Stimulated activated CD8-positive, alpha-beta memory T cell treated with anti-CD3 and anti-CD28 coated beads, Interleukin-12 subunit alpha, Interleukin-12 subunit beta, amount 100 ng/mL, for 1 hour (primary cell): ENCODE measurements around the gene RNFT2.

Experiments
- DNase-seq: peaks from one replicate; pipeline ENCODE4 v3.0.0-alpha.2; 2020; ENCODE audit warnings: low read depth

Gene RNFT2, protein sequence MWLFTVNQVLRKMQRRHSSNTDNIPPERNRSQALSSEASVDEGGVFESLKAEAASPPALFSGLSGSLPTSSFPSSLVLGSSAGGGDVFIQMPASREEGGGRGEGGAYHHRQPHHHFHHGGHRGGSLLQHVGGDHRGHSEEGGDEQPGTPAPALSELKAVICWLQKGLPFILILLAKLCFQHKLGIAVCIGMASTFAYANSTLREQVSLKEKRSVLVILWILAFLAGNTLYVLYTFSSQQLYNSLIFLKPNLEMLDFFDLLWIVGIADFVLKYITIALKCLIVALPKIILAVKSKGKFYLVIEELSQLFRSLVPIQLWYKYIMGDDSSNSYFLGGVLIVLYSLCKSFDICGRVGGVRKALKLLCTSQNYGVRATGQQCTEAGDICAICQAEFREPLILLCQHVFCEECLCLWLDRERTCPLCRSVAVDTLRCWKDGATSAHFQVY

DNA sequence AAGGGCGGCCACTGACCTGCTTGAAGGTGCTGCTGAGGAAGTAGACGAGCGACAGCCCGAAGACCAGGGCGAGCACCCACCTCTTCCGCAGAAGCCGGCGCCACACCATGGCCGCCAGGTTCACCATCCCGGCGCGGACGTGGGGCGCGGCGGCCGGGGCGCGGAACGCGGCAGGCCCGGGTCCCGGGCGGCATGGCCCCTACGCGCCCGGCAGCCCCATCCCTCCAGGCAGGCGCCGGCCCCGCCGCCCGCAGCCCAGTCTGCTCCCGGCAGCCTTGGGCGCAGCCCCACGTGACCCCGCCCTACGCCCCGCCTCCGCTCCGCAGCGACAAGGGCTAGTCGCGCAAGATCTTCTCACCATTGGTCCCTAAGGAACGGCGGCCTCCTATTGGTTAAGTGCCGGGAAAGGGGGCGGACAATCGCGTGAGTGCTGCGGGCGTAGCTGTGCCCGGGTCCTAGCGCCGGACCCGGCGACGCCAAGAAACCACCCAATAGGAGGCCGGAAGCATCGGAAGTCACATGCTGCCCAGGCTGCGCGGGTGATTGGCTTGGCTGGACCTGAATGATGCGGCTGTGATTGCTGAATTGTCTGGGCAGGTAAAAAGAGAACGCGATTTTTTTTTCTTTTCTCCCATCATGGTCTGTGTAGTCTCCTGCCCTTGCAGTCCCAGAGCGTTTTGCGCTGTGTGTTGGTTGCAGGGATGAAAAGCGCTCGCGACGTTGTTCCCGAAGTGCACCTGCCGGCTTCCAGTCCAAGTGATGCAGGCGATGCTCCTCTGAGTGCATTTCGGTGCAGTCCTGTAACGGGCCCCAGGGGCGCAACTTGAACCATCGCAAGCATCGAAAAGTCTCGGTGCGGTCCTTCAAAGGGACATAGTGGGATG lies at the start of gene RNFT2, which contains the start of gene SPRING1:
Gene RNFT2 (plus strand): TSS at position 542 of the 884 bp plus-strand sequence. CDS start 2,183 bp downstream, outside the sequence.
Gene SPRING1 (minus strand): TSS at position 296 of the 884 bp plus-strand sequence. CDS start 169 bp downstream, at position 127.
- DNase-seq = peak; percentile 98

DNA sequence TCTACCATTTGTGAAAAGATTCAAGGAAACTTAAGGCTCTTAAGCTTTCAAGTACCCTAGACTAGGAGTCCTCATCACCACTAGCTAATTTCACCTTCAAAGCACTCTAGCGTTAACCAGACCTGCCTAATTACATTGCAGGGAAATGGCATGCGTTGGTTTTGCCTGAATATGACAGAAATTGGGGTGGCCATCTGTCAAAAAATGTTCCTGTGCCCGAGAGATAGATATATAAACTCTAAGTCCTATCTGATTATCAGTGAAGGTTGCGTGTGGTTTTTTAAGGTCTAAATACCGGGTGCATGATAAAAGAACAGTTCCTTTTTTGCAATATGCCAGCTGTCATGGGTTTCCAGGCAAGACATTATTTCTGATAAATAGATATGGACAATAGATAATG lies 48.6 kb upstream of the RNFT2 start:
- DNase-seq = no peak

DNA sequence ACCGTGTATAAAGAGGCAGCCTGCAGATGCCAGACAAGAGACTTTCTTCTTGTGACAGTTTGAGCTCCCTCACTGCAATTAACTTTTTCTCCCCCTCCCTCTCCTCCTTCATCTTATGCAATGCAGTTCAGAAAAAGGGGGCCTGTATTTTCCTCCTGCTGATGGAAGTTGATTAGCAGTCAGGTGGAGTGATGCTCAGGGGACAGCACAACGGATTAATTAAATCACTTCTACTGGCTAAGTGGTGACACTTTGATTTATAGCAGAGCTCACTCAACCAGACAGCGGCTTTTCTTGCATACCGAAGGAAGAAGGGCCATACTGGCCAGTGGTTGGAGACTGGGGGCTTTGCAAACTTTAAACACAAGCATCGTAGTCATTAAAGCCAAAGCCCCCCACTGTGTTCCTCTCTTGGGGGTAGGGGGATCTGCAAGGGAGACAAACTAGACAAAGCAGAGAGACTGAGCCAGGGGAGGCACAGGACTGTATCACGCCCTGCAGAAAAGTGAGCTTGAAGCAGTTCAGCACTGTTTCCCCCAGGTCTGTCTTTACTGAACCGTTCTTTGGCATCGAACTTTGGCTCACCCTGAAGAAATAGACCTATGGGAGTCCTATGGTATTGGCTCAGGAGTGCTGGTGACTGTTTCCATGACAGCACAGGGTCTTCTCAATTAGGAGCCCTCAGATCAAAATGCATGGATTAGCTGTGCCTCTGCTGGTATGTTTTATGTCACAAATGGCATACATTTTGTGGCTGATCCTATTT lies 48.0 kb upstream of the RNFT2 start:
- no peak for DNase-seq

DNA sequence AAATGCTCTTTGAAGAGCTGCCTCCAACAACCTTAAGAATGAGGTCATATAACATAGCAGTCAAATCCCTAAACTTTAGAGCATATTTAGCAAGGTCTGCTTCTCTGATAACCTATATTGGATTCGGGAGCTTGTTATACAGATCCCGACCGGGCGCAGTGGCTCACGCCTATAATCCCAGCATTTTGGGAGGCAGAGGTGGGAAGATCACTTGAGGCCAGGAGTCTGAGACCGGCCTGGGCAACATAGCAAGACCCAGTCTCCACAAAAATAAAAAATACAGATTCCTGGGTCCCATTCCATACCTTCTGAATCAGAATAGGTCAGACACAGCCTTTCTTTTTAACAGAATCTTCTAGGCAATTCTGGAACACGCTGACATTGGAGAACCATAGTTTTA lies 46.9 kb upstream of the RNFT2 start:
- no peak for DNase-seq

DNA sequence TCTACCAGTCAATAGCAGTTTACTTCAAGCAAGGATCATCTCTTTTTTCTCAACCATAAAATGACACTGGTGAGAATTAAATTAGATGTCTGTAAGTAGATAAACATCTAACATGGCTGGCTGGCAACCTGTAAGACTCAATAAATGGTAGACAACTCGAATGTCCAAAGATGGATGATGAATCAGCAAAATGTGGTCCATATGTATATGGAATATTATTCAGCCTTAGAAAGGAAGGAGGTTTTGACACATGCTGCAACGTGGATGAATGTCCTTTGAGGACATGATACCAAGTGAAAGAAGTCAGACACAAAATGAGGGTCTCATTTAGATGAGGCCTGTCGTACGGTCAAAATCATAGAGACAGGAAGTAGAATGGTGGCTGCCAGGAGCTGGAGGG lies 46.5 kb upstream of the RNFT2 start:
- no peak for DNase-seq

DNA sequence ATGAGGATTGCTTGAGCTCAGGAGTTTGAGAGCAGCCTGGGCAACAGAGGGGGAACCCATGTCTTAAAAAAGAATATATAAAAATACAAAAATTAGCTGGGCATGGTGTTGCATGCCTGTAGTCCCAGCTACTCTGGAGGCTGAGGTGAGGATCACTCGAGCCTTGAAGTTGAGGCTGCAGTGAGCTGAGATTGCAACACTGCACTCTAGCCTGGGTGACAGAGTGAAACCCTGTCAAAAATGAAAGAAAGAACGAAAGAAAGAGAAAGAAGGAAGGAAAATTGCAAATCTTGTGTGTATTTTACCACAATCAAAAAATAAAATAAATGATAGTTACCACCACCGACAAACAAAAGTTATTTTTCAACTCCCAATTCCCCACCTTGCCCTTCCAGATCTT lies 45.5 kb upstream of the RNFT2 start:
- DNase-seq = no peak

DNA sequence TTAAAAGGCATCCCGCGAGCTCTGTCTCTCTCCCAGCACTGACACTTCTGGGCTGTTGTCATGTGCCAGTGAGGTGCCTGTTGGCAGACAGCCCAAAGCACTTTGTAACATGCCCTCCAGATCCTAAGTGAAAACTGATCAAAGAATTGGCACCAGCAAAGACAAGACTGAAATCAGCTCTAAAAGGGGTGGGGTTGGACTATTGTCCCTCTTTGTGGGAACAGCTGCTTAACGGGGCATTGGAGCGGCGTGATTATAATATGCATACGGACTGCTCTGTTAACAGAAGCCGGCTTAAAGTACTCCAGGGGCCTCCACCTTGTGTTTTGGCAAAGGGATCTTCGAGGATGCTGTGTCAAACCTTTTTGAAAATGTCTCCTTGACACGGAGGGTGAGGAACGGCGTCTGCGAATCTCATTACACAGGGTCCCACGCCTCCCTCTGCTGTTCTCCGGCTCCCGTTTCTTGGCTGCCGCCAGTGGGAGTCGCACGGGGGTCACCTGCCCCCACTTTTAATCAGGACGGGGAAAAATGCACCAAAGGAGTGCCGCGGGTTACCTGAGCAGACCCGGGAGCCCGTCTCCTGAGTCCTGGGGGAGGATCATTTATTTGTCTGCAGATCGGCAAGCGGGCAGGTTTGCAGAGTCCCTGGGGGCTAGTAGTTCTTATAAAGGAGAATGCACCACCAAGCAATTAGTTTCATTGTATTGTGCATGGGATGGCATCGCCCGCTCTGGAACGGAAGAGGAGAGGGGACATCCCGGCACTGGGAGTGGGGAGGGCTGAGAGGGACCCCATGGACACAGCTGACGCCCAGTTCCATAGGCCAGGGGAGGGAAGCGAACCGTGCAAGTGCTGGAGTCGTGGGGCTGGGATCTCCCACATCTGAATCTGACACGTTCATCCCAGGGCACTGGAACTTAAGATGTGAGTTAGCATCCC lies 44.6 kb upstream of the RNFT2 start:
- DNase-seq = no peak

DNA sequence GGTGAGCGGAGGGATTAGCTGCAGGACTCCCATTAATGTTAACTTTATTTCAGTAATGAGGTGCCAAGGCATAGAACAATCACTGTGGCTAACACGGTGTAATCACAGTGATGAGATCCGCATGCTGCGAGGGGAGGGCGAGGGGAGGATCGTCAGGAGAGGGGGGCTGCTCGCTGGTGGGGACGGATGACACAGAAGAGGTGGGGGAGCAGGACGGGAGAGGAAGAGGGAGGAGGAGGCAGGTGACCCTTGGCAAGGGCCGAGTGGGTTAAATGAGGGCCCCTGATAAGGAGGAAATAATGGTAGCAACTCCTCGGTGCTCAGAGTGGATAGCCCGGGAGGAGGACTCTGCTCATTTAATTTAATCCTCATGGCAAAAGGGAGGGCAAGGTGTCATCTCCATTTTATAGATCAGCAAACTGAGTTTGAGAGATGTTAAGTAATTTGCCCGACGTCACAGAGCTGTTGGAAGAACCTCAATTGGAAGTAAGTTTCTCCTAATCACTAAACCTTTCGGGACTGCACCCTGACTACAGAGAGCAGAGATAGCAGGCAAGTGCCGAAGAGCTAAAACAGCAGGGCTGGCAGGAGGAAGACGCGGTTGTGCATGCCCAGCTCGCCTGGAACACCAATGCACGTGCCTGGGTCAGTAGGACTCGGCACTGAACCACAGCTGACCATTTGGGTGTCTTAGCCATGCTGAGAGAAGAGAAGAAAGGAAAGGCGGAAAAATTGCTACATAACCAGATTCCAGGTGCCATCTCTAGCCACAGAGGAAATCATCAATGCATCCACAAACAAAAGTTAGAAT lies 43.3 kb upstream of the RNFT2 start:
- no peak for DNase-seq

DNA sequence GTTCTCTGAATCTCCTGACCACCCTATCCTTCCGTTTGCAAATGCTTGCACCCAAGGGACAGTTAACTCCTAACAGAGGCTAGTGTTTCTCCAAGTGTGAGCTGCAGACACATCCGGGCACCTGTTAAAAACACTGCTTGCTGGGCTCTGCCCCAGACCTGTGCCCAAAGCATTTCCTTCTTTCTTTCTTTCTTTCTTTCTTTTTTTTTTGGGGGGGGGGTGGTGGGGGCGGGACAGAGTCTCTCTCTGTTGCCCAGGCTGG lies 42.7 kb upstream of the RNFT2 start:
- DNase-seq = no peak

DNA sequence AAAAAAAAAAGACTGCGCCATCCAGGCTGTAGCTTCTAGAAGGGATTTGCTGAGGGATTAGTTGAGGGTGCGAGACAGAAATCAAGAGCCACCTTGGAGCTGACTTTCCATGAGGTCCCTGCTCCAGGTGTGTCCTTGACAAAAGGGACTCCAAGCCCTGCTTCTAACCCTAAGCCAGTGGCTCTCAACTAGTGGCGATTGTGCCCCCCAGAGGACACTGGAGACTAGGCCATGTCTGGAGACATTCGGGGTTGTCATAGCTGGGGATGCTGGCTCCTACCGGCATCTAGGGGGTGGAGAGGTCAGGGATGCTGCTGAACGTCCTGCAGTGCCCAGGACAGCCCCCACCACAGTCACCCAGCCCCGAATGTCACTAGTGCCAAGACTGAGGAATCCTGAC lies 40.8 kb upstream of the RNFT2 start:
- no peak for DNase-seq

DNA sequence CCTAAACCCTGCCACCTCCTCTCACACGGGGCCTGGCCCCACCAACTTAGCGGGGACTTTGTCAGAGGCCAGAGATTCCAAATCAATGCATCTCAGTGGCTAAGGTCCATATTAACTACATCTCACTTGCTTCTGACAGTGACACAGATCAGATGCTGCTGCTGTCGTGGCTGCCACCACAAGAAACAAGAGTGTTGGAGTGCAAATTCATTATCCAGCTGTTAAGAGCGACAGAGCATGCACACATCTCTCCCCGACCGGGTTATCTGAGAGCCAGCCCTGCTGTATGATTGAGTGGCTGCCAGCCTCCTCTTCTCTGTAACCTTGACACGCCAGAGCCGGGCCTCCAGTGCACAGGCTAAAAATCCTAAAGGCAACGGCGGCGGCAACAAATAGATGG lies 40.4 kb upstream of the RNFT2 start:
- DNase-seq = no peak

DNA sequence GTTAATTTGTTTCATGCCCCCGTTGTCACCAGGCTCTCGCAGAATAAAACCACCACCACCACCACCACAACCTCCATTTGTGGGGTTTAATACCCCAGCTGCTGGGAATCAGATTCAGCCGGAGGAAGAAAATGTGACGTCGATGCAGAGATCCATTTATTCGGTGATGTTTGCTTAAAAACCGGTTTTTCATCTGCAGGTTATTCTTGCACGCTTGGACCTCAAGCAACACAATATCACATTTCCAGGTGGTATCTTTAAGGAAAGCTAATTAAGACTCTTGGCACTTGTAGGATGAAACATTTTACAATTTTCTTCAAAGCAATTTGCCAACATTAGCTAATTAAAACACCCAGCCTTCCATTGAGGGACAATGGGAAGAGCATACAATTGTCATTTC lies 40.0 kb upstream of the RNFT2 start:
- DNase-seq = no peak

DNA sequence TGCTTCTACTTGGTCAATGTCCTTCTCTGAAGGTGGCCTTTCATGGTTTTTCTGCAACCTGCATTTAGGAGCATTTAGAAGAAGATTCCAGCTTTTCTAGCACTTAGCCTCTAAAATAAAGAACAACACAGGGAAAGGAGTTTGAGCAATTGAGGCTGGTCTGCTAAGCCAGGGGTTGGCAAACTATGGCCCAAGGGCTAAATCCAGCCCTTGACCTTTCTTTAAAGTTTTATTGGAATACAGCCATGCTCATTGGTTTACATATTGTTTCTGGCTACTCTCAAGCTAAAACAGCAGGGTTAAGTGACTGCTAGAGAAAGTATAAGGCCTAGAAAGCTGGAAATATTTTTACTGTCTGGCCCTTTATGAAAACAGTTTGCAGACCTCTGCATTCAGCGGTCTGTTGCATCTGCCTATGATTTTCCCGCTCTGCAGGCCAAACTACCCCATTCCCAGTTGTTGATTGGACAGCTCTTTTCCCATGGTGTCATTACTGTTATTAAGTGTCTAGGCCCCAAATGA lies 39.5 kb upstream of the RNFT2 start:
- no peak for DNase-seq

DNA sequence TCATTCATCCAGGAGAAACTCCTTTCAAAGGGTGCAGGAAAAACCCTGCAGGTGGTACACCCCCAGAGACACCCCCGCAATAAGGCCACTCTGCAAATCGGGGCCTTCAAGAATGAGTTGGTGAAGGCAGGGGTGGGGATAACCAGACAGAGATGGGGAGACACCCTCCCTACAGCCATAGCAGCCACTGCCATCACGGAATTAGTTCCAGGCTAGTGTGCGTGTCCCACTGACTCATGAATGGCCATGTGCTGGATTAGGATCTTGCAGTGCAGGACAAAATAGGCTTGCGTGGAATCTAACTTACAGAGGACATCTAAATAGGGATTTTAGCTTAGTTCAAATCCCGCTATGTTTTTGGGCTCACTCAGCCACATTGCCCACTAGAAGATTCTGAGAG lies 38.0 kb upstream of the RNFT2 start:
- no peak for DNase-seq

DNA sequence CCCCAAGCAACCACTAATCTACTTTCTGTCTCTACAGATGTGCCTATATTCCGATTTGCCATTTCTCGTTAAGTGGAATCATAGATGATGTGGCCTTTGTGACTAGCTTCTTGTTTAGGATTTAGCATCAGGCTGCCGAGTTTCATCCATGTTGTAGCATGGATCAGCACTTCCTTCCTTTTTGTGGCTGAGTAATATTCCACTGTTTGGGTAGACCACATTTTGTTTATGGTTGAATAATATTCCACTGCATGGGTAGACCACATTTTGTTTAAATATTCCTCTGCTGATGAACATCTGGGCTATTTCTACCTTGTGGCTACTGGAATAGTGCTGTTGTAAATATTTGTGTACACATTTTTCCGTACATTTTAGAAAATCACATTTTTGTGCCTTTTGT lies 36.7 kb upstream of the RNFT2 start:
- DNase-seq = no peak

DNA sequence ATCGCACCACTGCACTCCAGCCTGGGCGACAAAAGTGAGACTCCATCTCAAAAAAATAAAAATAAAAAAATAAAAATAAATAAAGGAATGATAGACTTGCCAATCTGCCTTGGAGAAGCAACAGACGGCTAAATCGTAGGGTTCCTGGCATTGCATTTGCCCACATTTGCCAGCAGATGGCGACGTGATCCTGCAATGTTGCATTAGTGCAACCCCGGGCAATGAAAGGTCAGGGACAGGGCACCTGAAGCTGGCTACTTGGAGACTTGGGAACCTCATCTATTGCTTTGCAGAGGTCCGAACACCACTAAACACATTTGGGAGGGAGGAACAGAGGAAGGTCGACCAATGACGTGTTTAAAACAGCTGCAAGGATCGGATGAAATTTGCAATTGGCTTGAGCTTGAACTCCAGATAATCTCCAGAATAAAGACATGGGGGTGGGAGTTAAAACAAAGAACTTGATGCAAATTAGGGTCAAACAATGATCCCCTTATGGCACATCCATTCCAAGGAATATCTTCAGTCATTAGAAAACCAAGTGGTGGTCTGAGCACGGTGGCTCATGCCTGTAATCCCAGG lies 34.8 kb upstream of the RNFT2 start:
- peak; percentile 52 for DNase-seq

DNA sequence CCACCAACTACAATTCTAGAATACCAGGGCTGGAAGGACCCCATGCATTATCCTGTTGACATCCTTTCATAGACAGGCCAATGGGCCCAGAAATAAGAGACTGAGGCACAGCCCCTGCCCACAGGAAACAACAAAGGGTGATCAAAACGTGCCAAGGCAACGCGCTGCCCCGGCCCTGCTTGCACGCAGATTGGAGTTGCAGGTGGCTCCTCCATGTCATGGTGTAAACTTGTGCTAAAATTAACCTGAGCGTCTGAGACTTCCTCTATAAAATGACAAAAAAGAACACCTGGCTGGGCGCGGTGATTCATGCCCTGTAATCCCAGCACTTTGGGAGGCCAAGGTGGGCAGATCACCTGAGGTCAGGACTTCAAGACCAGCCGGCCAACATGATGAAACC lies 30.4 kb upstream of the RNFT2 start:
- no peak for DNase-seq

DNA sequence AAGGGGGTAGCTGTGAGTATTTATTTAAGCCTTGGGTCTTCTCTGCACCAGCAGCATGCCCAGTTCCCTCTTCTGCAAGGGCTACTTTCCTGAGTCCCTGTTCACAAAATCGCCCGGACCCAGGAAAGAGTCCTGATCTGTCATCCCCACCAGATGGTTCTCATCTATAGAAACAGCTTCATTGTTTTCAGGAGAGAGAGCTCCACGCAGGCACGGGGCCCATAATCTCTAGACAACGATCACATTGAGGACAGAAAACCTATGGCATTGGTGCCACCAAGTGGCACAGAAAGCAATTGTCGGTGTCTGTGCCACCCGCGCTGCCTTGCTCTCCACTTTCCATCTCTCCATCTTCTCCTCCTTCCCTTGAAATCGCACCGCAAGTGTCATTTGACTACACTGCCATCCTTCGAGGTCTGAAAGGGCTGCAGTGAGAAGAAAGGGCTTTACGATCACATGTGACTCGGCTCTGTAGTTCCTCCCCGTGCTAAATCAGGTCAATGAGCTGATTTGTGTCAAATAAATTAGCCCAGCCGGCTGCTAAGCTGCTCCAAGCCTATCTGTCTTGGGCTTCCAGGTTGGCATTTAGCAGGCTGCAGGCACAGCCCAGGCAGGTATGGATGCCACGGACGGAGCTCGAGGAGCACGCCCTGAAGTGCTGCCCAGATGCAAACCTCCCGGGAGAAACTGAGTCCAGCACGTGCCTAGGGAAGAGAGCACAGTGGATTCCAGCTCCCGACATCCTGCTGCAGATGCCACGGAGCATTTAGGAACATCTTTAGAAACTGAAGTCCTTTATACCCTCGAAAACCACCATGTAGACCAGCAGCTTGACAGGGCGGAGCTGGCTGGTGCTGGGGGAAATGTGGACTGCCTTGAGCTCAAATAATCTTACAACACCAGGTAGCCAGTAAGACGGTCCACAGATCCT lies 29.0 kb upstream of the RNFT2 start:
- DNase-seq = peak; percentile 19

DNA sequence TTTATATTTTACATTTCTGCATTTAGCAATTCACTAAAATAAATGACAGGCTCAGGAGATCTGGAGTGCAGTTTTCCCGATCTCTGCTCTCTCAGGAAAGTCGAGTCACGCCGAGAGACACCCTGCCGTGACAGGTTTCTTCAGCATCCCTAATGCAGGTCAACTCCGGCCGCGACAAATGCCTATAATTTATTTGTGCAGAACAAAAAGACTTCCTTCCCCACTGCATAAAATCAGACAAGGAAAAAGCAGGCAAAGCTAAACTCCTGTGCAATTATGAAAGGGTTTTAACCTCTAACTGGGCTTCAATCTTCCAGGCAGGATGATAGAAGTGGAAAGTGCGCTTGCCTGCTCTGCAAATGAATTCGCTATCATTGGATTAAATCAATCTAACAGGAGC lies 28.3 kb upstream of the RNFT2 start:
- DNase-seq = no peak
